DOHH2 (cell line): ENCODE measurements around the gene DNAI4.
"Not testable (repeated sequence)": the region's sequence is repeated elsewhere in the genome, so short reads cannot be mapped to it uniquely, and the experiment has no call there.

ENCODE experiments used
- H3F3A ChIP-seq: fragments of 200-600 bp; sonication (generic), shearing (Covaris generic); 2 replicates; pipeline ENCODE4 v1.6.0; 2016; ENCODE audit warnings: antibody characterized with exemption, mild to moderate bottlenecking; ENCODE audit not compliant: control insufficient read depth, insufficient read depth
- H3K27ac ChIP-seq: fragments of 200-600 bp; sonication (generic); 2 replicates; pipeline ENCODE4 v1.5.1; 2014; ENCODE audit warnings: low read depth, mild to moderate bottlenecking, low read length, moderate library complexity
- H3K27me3 ChIP-seq: fragments of 200-600 bp; sonication (generic); 2 replicates; pipeline ENCODE4 v1.6.1; 2014; ENCODE audit warnings: mild to moderate bottlenecking, low read length, mixed read lengths; ENCODE audit not compliant: control insufficient read depth
- H3K36me3 ChIP-seq: fragments of 200-600 bp; sonication (generic); 2 replicates; pipeline ENCODE4 v1.6.1; 2014; ENCODE audit warnings: mild to moderate bottlenecking, low read length, moderate library complexity, mixed read lengths; ENCODE audit not compliant: control insufficient read depth
- H3K4me1 ChIP-seq: fragments of 200-600 bp; sonication (generic); 2 replicates; pipeline ENCODE4 v1.6.1; 2014; ENCODE audit warnings: mild to moderate bottlenecking, low read length, mixed read lengths; ENCODE audit not compliant: control insufficient read depth
- H3K4me2 ChIP-seq: fragments of 200-600 bp; sonication (generic); 2 replicates; pipeline ENCODE4 v1.6.0; 2014; ENCODE audit warnings: mild to moderate bottlenecking, low read length, moderate library complexity
- H3K4me3 ChIP-seq: fragments of 200-600 bp; sonication (generic); 2 replicates; pipeline ENCODE4 v1.5.1; 2014; ENCODE audit warnings: mild to moderate bottlenecking, low read length, mixed read lengths
- H3K79me2 ChIP-seq: fragments of 200-600 bp; sonication (generic); 2 replicates; pipeline ENCODE4 v1.6.1; 2014; ENCODE audit warnings: mild to moderate bottlenecking, low read length, mixed read lengths; ENCODE audit not compliant: control insufficient read depth
- H3K9me2 ChIP-seq: fragments of 200-600 bp; sonication (generic); replicated peaks from 2 replicates; pipeline ENCODE4 v1.6.1; 2014; ENCODE audit warnings: mild to moderate bottlenecking, low read length, mixed read lengths; ENCODE audit not compliant: control insufficient read depth
- H3K9me3 ChIP-seq: fragments of 200-600 bp; sonication (generic); 2 replicates; pipeline ENCODE4 v1.6.1; 2014; ENCODE audit warnings: antibody characterized with exemption, low read length, mixed read lengths; ENCODE audit not compliant: control insufficient read depth, insufficient read depth
- H4K20me1 ChIP-seq: fragments of 200-600 bp; sonication (generic); 2 replicates; pipeline ENCODE4 v1.6.0; 2014; ENCODE audit warnings: low read depth, mild to moderate bottlenecking, antibody characterized with exemption, low read length, moderate library complexity; ENCODE audit not compliant: control insufficient read depth, insufficient read depth
- EZH2phosphoT487 ChIP-seq: fragments of 200-600 bp; sonication (generic); IDR thresholded peaks from 2 replicates; pipeline ENCODE4 v1.6.1; 2017; ENCODE audit warnings: borderline replicate concordance, mild to moderate bottlenecking, antibody characterized with exemption, low read length, moderate library complexity, mixed read lengths
- TF ChIP-seq, protein P1 (sequence below): fragments of 200-600 bp; sonication (generic); IDR thresholded peaks from one replicate; pipeline ENCODE4 v1.5.1; 2014; ENCODE audit warnings: antibody characterized with exemption, mild to moderate bottlenecking, low read depth, low read length; ENCODE audit not compliant: poor library complexity, severe bottlenecking

Gene DNAI4

DNA sequence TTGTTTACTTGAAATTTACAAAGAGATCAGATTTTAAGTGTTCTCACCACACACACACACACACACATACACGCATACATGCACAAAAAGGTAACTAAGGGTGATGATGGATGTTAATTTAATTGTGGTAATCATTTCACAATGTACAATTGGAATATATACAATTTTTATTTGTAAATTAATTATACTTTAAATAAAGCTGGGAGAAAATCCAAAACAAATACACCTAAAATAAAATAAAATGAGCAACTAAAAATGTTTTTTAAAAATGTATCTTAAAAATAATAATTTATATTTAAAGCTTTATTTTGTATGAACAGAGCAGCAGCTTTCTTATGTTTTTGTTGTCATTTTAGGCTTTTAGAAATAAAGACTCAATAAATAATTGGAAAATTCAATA, 115.4 kb downstream of the DNAI4 start:
- Histone ChIP-seq H3K9me2 (no peaks in the 10 kb centered on the region), H3K27me3 (no peaks in the 10 kb centered on the region), H4K20me1 (no peaks in the 10 kb centered on the region), H3K9me3 (no peaks in the 10 kb centered on the region), H3K4me1 (no peaks in the 10 kb centered on the region), H3K36me3 (no peaks in the 10 kb centered on the region), H3K4me3 (no peak overlapping the region), H3F3A (no peaks in the 10 kb centered on the region), H3K27ac (no peak overlapping the region), H3K4me2 (no peak overlapping the region), H3K79me2 (no peaks in the 10 kb centered on the region)
- TF ChIP-seq, protein P1, sequence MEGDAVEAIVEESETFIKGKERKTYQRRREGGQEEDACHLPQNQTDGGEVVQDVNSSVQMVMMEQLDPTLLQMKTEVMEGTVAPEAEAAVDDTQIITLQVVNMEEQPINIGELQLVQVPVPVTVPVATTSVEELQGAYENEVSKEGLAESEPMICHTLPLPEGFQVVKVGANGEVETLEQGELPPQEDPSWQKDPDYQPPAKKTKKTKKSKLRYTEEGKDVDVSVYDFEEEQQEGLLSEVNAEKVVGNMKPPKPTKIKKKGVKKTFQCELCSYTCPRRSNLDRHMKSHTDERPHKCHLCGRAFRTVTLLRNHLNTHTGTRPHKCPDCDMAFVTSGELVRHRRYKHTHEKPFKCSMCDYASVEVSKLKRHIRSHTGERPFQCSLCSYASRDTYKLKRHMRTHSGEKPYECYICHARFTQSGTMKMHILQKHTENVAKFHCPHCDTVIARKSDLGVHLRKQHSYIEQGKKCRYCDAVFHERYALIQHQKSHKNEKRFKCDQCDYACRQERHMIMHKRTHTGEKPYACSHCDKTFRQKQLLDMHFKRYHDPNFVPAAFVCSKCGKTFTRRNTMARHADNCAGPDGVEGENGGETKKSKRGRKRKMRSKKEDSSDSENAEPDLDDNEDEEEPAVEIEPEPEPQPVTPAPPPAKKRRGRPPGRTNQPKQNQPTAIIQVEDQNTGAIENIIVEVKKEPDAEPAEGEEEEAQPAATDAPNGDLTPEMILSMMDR = no peak
- TF ChIP-seq EZH2phosphoT487 = no peak

DNA sequence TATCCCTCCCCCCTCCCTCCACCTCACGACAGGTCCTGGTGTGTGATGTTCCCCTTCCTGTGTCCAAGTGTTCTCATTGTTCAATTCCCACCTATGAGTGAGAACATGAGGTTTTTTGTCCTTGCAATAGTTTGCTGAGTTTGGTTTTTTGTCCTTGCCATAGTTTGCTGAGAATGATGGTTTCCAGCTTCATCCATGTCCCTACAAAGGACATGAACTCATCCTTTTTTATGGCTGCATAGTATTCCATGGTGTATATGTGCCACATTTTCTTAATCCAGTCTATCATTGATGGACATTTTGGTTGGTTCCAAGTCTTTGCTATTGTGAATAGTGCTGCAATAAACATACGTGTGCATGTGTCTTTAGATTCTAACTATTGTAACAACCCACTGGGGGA, 128.8 kb downstream of the DNAI4 start:
- H3K9me2 ChIP-seq = not testable (repeated sequence)

DNA sequence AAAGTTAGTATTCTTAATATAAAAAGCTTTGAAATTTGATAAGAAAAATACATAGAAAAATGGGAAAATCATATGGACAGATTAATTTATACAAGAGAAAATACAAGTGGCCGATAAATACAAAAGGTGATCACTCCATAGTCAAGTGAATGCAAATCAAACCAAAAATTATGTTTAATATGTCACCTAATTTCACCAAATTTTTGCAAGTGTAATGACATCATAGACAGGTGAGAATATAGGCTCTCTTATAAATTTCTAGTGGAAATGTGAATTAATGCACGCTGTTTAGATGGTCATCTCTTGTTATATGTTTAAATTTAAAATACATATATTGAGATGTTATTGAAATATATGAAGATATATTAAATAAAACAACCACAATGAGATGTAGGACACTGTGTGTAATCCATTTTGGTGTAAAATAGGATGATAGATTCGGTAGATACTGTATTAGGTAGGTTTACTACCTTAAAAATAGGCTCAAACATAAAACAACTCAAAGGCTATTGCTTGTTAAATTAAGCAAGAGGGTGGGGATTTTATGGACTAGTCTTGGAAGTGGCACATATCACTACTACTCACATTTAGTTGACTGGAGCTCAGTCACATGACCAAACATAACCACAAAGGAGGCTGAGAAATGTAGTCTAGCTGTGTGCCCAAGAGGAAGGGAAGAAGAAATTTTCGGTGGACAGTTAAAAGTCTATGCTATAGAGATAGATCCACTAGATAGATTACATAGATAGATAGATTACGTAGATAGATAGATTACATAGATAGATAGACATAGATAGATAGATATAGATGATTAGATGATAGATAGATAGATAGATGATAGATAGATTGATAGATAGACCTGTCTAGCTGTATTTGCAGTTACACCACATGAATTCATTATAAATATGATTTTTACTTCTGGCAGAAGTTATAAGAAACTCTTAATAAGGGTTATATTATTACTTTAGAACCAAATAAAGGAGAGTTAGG, 132.7 kb downstream of the DNAI4 start:
- Histone ChIP-seq H3K9me3 (no peaks in the 10 kb centered on the region), H3K36me3 (no peaks in the 10 kb centered on the region)

More for the DNA sequence above, 128.8 kb downstream of the DNAI4 start:
- not testable (repeated sequence) for H3K79me2 ChIP-seq, H3K9me3 ChIP-seq, H3K4me2 ChIP-seq, H3K4me3 ChIP-seq, H3K27me3 ChIP-seq, H3K4me1 ChIP-seq, H4K20me1 ChIP-seq, H3K36me3 ChIP-seq, H3F3A ChIP-seq, H3K27ac ChIP-seq

More for the DNA sequence above, 132.7 kb downstream of the DNAI4 start:
- H3K27me3 ChIP-seq = peaks cover 6% of the 10 kb centered on the region
- no peak overlapping the region for H3K27ac ChIP-seq
- no peaks in the 10 kb centered on the region for H3F3A ChIP-seq
- no peak overlapping the region for H3K4me3 ChIP-seq
- no peaks in the 10 kb centered on the region for H3K9me2 ChIP-seq
- no peak overlapping the region for H3K4me2 ChIP-seq
- TF ChIP-seq, protein P1 = no peak
- TF ChIP-seq EZH2phosphoT487 = no peak
- no peaks in the 10 kb centered on the region for H4K20me1 ChIP-seq
- H3K4me1 ChIP-seq = peaks cover 10% of the 10 kb centered on the region
- H3K79me2 ChIP-seq = no peaks in the 10 kb centered on the region
